HG02973 (cell line): ENCODE measurements around the gene RNF213.
"Not testable (repeated sequence)": the region's sequence is repeated elsewhere in the genome, so short reads cannot be mapped to it uniquely, and the experiment has no call there.

Experiments used
- ATAC-seq: cut with Tn5 transposase; IDR thresholded peaks from one replicate; pipeline ENCODE4 v1.9.1; 2021; ENCODE audit warnings: moderate library complexity; ENCODE audit not compliant: unreplicated experiment

Gene RNF213

GRCh38 chr17:80291691-80292487 lies 31.2 kb downstream of the RNF213 start:
- no peak for ATAC-seq

- ATAC-seq: no peak
Measured at GRCh38 chr17:80292521-80292971, 31.9 kb downstream of the RNF213 start.

- ATAC-seq: no peak
Measured at GRCh38 chr17:80294210-80294609, 33.6 kb downstream of the RNF213 start.

- ATAC-seq: no peak
Measured at GRCh38 chr17:80294653-80295052, 34.0 kb downstream of the RNF213 start.

- no peak for ATAC-seq
Measured at GRCh38 chr17:80295146-80295545, 34.5 kb downstream of the RNF213 start.

- no peak for ATAC-seq
Measured at GRCh38 chr17:80295559-80295958, 34.9 kb downstream of the RNF213 start.

- no peak for ATAC-seq
Measured at GRCh38 chr17:80296221-80296620, 35.6 kb downstream of the RNF213 start.

GRCh38 chr17:80297996-80298560 lies 37.4 kb downstream of the RNF213 start:
- no peak for ATAC-seq

- ATAC-seq: not testable (repeated sequence)
Measured at GRCh38 chr17:80299350-80300100, 38.9 kb downstream of the RNF213 start.

- ATAC-seq: not testable (repeated sequence)
Measured at GRCh38 chr17:80300756-80301155, 40.1 kb downstream of the RNF213 start.

- ATAC-seq: no peak
Measured at GRCh38 chr17:80303824-80304223, 43.2 kb downstream of the RNF213 start.

GRCh38 chr17:80307994-80308691 lies 47.5 kb downstream of the RNF213 start:
- ATAC-seq: no peak

- ATAC-seq: no peak
Measured at GRCh38 chr17:80308692-80309517, 48.3 kb downstream of the RNF213 start.

- no peak for ATAC-seq
Measured at GRCh38 chr17:80311216-80311827, 50.7 kb downstream of the RNF213 start.

- no peak for ATAC-seq
Measured at GRCh38 chr17:80312621-80313135, 52.0 kb downstream of the RNF213 start.

GRCh38 chr17:80313160-80313829 lies 52.6 kb downstream of the RNF213 start:
- ATAC-seq: no peak

- not testable (repeated sequence) for ATAC-seq
Measured at GRCh38 chr17:80313946-80314345, 53.3 kb downstream of the RNF213 start.

- ATAC-seq: no peak
Measured at GRCh38 chr17:80315517-80316182, 55.0 kb downstream of the RNF213 start.

- ATAC-seq: no peak
Measured at GRCh38 chr17:80316431-80316830, 55.8 kb downstream of the RNF213 start.
